ENCODE data around the gene STYK1.
A peak's percentile ranks its signal among the peaks of the same experiment; 100 is the strongest.

Gene STYK1, protein sequence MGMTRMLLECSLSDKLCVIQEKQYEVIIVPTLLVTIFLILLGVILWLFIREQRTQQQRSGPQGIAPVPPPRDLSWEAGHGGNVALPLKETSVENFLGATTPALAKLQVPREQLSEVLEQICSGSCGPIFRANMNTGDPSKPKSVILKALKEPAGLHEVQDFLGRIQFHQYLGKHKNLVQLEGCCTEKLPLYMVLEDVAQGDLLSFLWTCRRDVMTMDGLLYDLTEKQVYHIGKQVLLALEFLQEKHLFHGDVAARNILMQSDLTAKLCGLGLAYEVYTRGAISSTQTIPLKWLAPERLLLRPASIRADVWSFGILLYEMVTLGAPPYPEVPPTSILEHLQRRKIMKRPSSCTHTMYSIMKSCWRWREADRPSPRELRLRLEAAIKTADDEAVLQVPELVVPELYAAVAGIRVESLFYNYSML

GRCh38 chr12:10673659-10674384 lies at the start of gene STYK1:
Gene STYK1 (minus strand): TSS chr12:10674052. CDS start chr12:10634618, 39,434 bp downstream.
- peak within 1 kb of the TSS; percentile 41 to 54 for H3K4me3 ChIP-seq (ENCODE audit: low read depth in 1 of 2, low read length in 2 of 2)
- H3K9me3 ChIP-seq (ENCODE audit: low read length), result no peaks in the 10 kb centered on the region
- H3K27ac ChIP-seq (ENCODE audit: low read depth, low read length), result no peak within 1 kb of the TSS
- no peaks in the 10 kb centered on the region for H3K36me3 ChIP-seq (ENCODE audit: insufficient read depth, low read length)
- no peak within 1 kb of the TSS for H3K9ac ChIP-seq (ENCODE audit: low read length)
- peaks cover 6 to 21% of the 10 kb centered on the region in 2 donors for H3K27me3 ChIP-seq (ENCODE audit: control insufficient read depth in 1 of 2, insufficient read depth in 2 of 2, low read length in 2 of 2)
- H3K4me1 ChIP-seq (ENCODE audit: insufficient read depth, low read length), result no peaks in the 10 kb centered on the region

- no peaks in the 10 kb centered on the region for H3K27me3 ChIP-seq (ENCODE audit: control insufficient read depth in 1 of 2, insufficient read depth in 2 of 2, low read length in 2 of 2)
- no peaks in the 10 kb centered on the region for H3K9me3 ChIP-seq (ENCODE audit: low read length)
- peak within 1 kb of the TSS; percentile 75 for H3K9ac ChIP-seq (ENCODE audit: low read length)
- peak within 1 kb of the TSS; percentile 81 to 94 for H3K4me3 ChIP-seq (ENCODE audit: low read depth in 1 of 2, low read length in 2 of 2)
- peak within 1 kb of the TSS; percentile 98 for H3K27ac ChIP-seq (ENCODE audit: low read depth, low read length)
- H3K4me1 ChIP-seq (ENCODE audit: insufficient read depth, low read length), result peaks cover 40% of the 10 kb centered on the region
- no peaks in the 10 kb centered on the region for H3K36me3 ChIP-seq (ENCODE audit: insufficient read depth, low read length)
Observed at GRCh38 chr12:10722905-10723746, 49.3 kb upstream of the STYK1 start, which contains the start of gene YBX3. Gene YBX3 (minus strand): TSS chr12:10723323. CDS start chr12:10723111, 212 bp downstream.

GRCh38 chr12:10722502-10722904 lies 48.7 kb upstream of the STYK1 start:
- Histone ChIP-seq H3K4me1 (ENCODE audit: insufficient read depth, low read length) (peaks cover 46% of the 10 kb centered on the region), H3K27ac (ENCODE audit: low read depth, low read length) (peak overlapping the region; percentile 98), H3K27me3 (ENCODE audit: control insufficient read depth in 1 of 2, insufficient read depth in 2 of 2, low read length in 2 of 2) (no peaks in the 10 kb centered on the region), H3K4me3 (ENCODE audit: low read depth in 1 of 2, low read length in 2 of 2) (peak overlapping the region; percentile 81 to 94), H3K9me3 (ENCODE audit: low read length) (no peaks in the 10 kb centered on the region), H3K36me3 (ENCODE audit: insufficient read depth, low read length) (no peaks in the 10 kb centered on the region), H3K9ac (ENCODE audit: low read length) (peak overlapping the region; percentile 44)

DNA sequence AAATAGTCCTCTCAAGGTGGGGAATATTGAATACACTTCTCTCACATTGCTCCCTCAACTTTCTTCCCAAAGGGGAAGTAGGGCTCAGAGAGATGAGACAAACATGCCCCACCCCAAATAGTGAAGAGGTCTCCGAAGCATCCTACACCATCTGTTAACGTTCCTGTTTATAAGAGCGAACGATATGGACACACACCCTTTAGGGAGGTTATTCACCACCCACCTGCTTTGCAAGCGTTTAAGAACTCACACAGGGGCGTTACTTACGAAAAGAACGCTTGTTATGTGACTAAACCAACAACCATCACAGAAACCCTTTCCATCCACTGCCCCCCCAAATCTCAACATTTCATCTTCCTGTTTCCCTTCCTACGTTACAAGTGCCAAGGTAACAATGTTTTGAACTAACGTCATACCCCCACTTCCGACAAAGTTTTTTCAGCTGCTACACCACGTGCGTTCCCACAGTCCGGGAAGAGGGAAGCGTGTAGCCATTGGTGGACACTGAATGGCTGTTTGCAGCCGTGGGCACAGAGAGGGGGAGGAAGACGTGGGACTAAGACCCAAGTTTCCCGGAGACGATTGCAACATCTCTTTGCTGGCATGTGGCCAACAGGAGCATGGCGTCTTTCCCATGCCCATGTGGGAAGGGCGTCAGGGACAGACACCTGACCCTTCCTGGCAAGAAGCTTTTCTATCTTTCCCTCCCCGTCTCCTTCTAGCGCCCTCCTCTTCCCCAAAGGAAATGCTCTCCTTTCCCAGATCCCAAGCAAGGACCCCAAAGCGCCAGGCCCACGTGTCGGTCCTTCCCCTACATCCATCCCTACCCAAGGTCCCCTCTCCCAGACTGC lies 48.0 kb upstream of the STYK1 start:
- Histone ChIP-seq H3K36me3 (ENCODE audit: insufficient read depth, low read length) (no peaks in the 10 kb centered on the region), H3K9ac (ENCODE audit: low read length) (peak overlapping the region; percentile 44), H3K27me3 (ENCODE audit: control insufficient read depth in 1 of 2, insufficient read depth in 2 of 2, low read length in 2 of 2) (no peaks in the 10 kb centered on the region), H3K9me3 (ENCODE audit: low read length) (no peaks in the 10 kb centered on the region), H3K4me1 (ENCODE audit: insufficient read depth, low read length) (peaks cover 52% of the 10 kb centered on the region), H3K4me3 (ENCODE audit: low read depth in 1 of 2, low read length in 2 of 2) (peak overlapping the region; percentile 81 to 94), H3K27ac (ENCODE audit: low read depth, low read length) (peak overlapping the region; percentile 98)

- Histone ChIP-seq H3K4me3 (ENCODE audit: low read depth in 1 of 2, low read length in 2 of 2) (peak overlapping the region; percentile 81 to 94), H3K27ac (ENCODE audit: low read depth, low read length) (peak overlapping the region; percentile 98), H3K9ac (ENCODE audit: low read length) (peak overlapping the region; percentile 44), H3K9me3 (ENCODE audit: low read length) (no peaks in the 10 kb centered on the region), H3K4me1 (ENCODE audit: insufficient read depth, low read length) (peaks cover 58% of the 10 kb centered on the region), H3K27me3 (ENCODE audit: control insufficient read depth in 1 of 2, insufficient read depth in 2 of 2, low read length in 2 of 2) (no peaks in the 10 kb centered on the region), H3K36me3 (ENCODE audit: insufficient read depth, low read length) (no peaks in the 10 kb centered on the region)
Observed at GRCh38 chr12:10720974-10721650, 47.3 kb upstream of the STYK1 start.

DNA sequence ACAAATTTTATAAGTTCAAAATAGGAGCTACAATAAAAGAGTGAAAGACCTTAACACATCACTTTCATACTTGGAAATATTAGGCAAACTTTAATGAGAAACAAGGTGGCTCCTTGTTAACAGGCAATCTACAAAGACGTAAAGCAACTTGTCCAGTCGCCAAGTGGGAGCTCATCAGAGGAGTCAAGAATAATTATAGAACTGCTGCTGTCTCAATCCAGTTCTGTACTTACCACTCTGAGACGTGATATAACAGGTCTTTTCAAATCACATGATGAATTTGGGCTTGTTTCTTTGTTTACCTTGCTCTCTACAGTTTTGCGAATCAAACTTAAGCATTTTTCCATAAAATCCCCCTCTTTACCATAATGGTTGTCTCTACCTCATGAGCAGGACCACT lies 45.6 kb upstream of the STYK1 start:
- H3K4me1 ChIP-seq (ENCODE audit: insufficient read depth, low read length), result peaks cover 61% of the 10 kb centered on the region
- H3K27me3 ChIP-seq (ENCODE audit: control insufficient read depth in 1 of 2, insufficient read depth in 2 of 2, low read length in 2 of 2), result no peaks in the 10 kb centered on the region
- H3K36me3 ChIP-seq (ENCODE audit: insufficient read depth, low read length), result peaks cover 9% of the 10 kb centered on the region
- H3K4me3 ChIP-seq (ENCODE audit: low read depth in 1 of 2, low read length in 2 of 2), result peak overlapping the region in 1 of 2 donors; percentile 25
- H3K27ac ChIP-seq (ENCODE audit: low read depth, low read length), result peak overlapping the region; percentile 62
- no peak overlapping the region for H3K9ac ChIP-seq (ENCODE audit: low read length)
- no peaks in the 10 kb centered on the region for H3K9me3 ChIP-seq (ENCODE audit: low read length)

DNA sequence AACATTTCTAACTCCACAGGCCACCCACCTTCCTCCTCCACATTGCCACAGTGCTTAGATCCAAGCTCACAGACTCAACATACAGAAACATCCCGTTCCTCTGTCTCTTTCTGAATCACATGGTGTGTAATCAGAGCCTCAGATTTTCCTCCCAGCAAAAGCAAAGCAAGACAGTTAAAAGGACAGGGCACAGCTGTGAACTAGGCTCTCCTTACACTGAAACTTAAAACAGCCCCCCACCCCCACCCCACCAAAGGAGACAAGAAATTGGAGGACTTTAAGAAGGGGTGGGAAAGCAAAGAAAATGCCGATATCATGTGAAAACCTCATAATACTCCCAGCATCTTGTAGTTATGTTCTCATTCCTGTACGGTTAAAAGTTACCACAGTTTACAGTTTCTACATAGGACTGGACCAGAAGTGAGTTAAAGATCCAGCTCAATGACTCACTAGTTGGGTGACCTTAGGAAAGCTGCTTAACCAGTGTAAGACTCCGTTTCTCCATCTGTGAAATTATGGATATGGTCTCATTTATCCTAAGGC lies 44.5 kb upstream of the STYK1 start:
- peaks cover 53% of the 10 kb centered on the region for H3K4me1 ChIP-seq (ENCODE audit: insufficient read depth, low read length)
- no peaks in the 10 kb centered on the region for H3K9me3 ChIP-seq (ENCODE audit: low read length)
- peak overlapping the region; percentile 23 for H3K9ac ChIP-seq (ENCODE audit: low read length)
- H3K36me3 ChIP-seq (ENCODE audit: insufficient read depth, low read length), result peaks cover 20% of the 10 kb centered on the region
- no peaks in the 10 kb centered on the region for H3K27me3 ChIP-seq (ENCODE audit: control insufficient read depth in 1 of 2, insufficient read depth in 2 of 2, low read length in 2 of 2)
- H3K27ac ChIP-seq (ENCODE audit: low read depth, low read length), result peak overlapping the region; percentile 62
- no peak overlapping the region for H3K4me3 ChIP-seq (ENCODE audit: low read depth in 1 of 2, low read length in 2 of 2)

DNA sequence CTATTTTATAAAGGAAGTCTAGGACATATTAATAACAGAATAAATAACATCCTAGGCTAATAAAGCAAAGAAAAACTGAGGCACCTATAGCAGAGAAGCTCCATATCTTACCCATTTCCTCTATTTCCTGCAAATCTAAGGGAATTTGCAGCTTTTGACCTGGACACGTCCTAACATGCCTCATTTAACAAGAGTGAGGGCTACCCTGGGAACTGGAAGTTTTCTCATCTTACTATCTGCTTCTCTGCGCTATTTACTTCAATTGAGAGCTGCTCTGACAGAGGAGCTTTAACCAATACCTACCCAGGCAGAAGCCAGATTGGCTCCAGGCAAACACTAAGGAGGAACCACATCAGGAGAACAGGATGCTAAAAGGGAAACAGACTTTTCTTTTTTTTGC lies 43.6 kb upstream of the STYK1 start:
- H3K4me1 ChIP-seq (ENCODE audit: insufficient read depth, low read length), result peaks cover 53% of the 10 kb centered on the region
- H3K9me3 ChIP-seq (ENCODE audit: low read length), result no peaks in the 10 kb centered on the region
- no peaks in the 10 kb centered on the region for H3K27me3 ChIP-seq (ENCODE audit: control insufficient read depth in 1 of 2, insufficient read depth in 2 of 2, low read length in 2 of 2)
- peak overlapping the region in 1 of 2 donors; percentile 6 for H3K4me3 ChIP-seq (ENCODE audit: low read depth in 1 of 2, low read length in 2 of 2)
- peak overlapping the region; percentile 23 for H3K9ac ChIP-seq (ENCODE audit: low read length)
- peaks cover 24% of the 10 kb centered on the region for H3K36me3 ChIP-seq (ENCODE audit: insufficient read depth, low read length)
- peak overlapping the region; percentile 58 for H3K27ac ChIP-seq (ENCODE audit: low read depth, low read length)

GRCh38 chr12:10716704-10717315 lies 43.0 kb upstream of the STYK1 start:
- Histone ChIP-seq H3K4me3 (ENCODE audit: low read depth in 1 of 2, low read length in 2 of 2) (peak overlapping the region in 1 of 2 donors; percentile 6), H3K27ac (ENCODE audit: low read depth, low read length) (peak overlapping the region; percentile 58), H3K4me1 (ENCODE audit: insufficient read depth, low read length) (peaks cover 53% of the 10 kb centered on the region), H3K9me3 (ENCODE audit: low read length) (no peaks in the 10 kb centered on the region), H3K36me3 (ENCODE audit: insufficient read depth, low read length) (peaks cover 30% of the 10 kb centered on the region), H3K9ac (ENCODE audit: low read length) (peak overlapping the region; percentile 23), H3K27me3 (ENCODE audit: control insufficient read depth in 1 of 2, insufficient read depth in 2 of 2, low read length in 2 of 2) (no peaks in the 10 kb centered on the region)
